Karpas-422 (cell line): Measurements from ENCODE around the gene OR56A5. TPM values are rescaled to one million over a fixed set of nuclear protein-coding genes. Genes with fewer than 3 reads are reported as not detected.

Experiments
- DNase-seq: peaks from one replicate; pipeline ENCODE4 v3.0.0-alpha.2; 2015
- H2AFZ ChIP-seq: fragments of 200-600 bp; sonication (generic); 2 replicates; pipeline ENCODE4 v1.6.1; 2014; ENCODE audit warnings: antibody characterized with exemption, low read length, mixed read lengths
- H3K27ac ChIP-seq: fragments of 200-600 bp; sonication (generic); 2 replicates; pipeline ENCODE4 v1.5.1; 2014; ENCODE audit warnings: mild to moderate bottlenecking, low read length, moderate library complexity
- H3K27me3 ChIP-seq: fragments of 200-600 bp; sonication (generic); 2 replicates; pipeline ENCODE4 v1.6.1; 2014; ENCODE audit warnings: low read length, mixed read lengths
- H3K36me3 ChIP-seq: fragments of 200-600 bp; sonication (generic); 2 replicates; pipeline ENCODE4 v1.6.1; 2014; ENCODE audit warnings: low read length, mixed read lengths; ENCODE audit not compliant: insufficient read depth
- H3K4me1 ChIP-seq: fragments of 200-600 bp; sonication (generic); 2 replicates; pipeline ENCODE4 v1.6.1; 2014; ENCODE audit warnings: mild to moderate bottlenecking, low read length, mixed read lengths
- H3K4me2 ChIP-seq: fragments of 200-600 bp; sonication (generic); 2 replicates; pipeline ENCODE4 v1.6.1; 2014; ENCODE audit warnings: low read length, low read depth, mild to moderate bottlenecking; ENCODE audit not compliant: poor library complexity, severe bottlenecking
- H3K4me3 ChIP-seq: fragments of 200-600 bp; sonication (generic); 2 replicates; pipeline ENCODE4 v1.5.1; 2014; ENCODE audit warnings: mild to moderate bottlenecking, antibody characterized with exemption, low read length, mixed read lengths
- H3K79me2 ChIP-seq: fragments of 200-600 bp; sonication (generic); 2 replicates; pipeline ENCODE4 v1.6.1; 2014; ENCODE audit warnings: mild to moderate bottlenecking, low read length, mixed read lengths
- H3K9ac ChIP-seq: fragments of 200-600 bp; sonication (generic); 2 replicates; pipeline ENCODE4 v1.6.0; 2014; ENCODE audit warnings: low read length
- H3K9me2 ChIP-seq: fragments of 200-600 bp; sonication (generic), shearing (Covaris generic); replicated peaks from 2 replicates; pipeline ENCODE4 v1.6.0; 2014; ENCODE audit warnings: mild to moderate bottlenecking, low read length, moderate library complexity; ENCODE audit not compliant: insufficient read depth
- H3K9me3 ChIP-seq: fragments of 300-700, 200-600 bp; sonication (generic); 2 replicates; pipeline ENCODE4 v1.6.1; 2014; ENCODE audit warnings: low read length, mixed read lengths
- H4K20me1 ChIP-seq: fragments of 200-600 bp; sonication (generic); 2 replicates; pipeline ENCODE4 v1.6.1; 2014; ENCODE audit warnings: mild to moderate bottlenecking, antibody characterized with exemption, low read length, low read depth; ENCODE audit not compliant: insufficient read depth
- total RNA-seq: library from RNA; depleted of rRNA; stranded (reverse); fragments of >200 nt; shearing (Covaris generic); gene quantifications from 2 replicates; pipeline ENCODE4 v1.2.3, GENCODE V29; 2014; ENCODE audit warnings: low replicate concordance

Gene OR56A5
- total RNA-seq, 1 experiment from 2014 or later = not detected

GRCh38 chr11:5930614-5931013 lies 37.7 kb downstream of the OR56A5 start:
- Histone ChIP-seq H4K20me1 (no peaks in the 10 kb centered on the region), H3K36me3 (no peaks in the 10 kb centered on the region), H3K9me3 (no peaks in the 10 kb centered on the region), H3K4me3 (no peak overlapping the region), H3K9me2 (no peaks in the 10 kb centered on the region), H3K79me2 (no peaks in the 10 kb centered on the region), H3K27ac (no peak overlapping the region), H2AFZ (no peak overlapping the region), H3K27me3 (no peaks in the 10 kb centered on the region), H3K4me1 (no peaks in the 10 kb centered on the region), H3K9ac (no peak overlapping the region), H3K4me2 (no peak overlapping the region)
- DNase-seq = no peak

- no peaks in the 10 kb centered on the region for H3K27me3 ChIP-seq
- H2AFZ ChIP-seq = no peak overlapping the region
- H3K36me3 ChIP-seq = no peaks in the 10 kb centered on the region
- H3K9me2 ChIP-seq = no peaks in the 10 kb centered on the region
- DNase-seq = no peak
- no peaks in the 10 kb centered on the region for H3K79me2 ChIP-seq
- H3K9me3 ChIP-seq = no peaks in the 10 kb centered on the region
- no peak overlapping the region for H3K4me3 ChIP-seq
- no peaks in the 10 kb centered on the region for H3K4me1 ChIP-seq
- H3K4me2 ChIP-seq = no peak overlapping the region
- H3K27ac ChIP-seq = no peak overlapping the region
- H4K20me1 ChIP-seq = no peaks in the 10 kb centered on the region
- no peak overlapping the region for H3K9ac ChIP-seq
Measured at GRCh38 chr11:5929571-5930368, 38.5 kb downstream of the OR56A5 start.

GRCh38 chr11:5928811-5929210 lies 39.5 kb downstream of the OR56A5 start:
- H3K4me3 ChIP-seq = no peak overlapping the region
- H3K36me3 ChIP-seq = no peaks in the 10 kb centered on the region
- no peak overlapping the region for H3K9ac ChIP-seq
- no peak for DNase-seq
- H3K27ac ChIP-seq = no peak overlapping the region
- H3K9me3 ChIP-seq = no peaks in the 10 kb centered on the region
- H3K9me2 ChIP-seq = no peaks in the 10 kb centered on the region
- no peaks in the 10 kb centered on the region for H3K4me1 ChIP-seq
- H3K27me3 ChIP-seq = no peaks in the 10 kb centered on the region
- no peak overlapping the region for H2AFZ ChIP-seq
- H3K4me2 ChIP-seq = no peak overlapping the region
- no peaks in the 10 kb centered on the region for H3K79me2 ChIP-seq
- H4K20me1 ChIP-seq = no peaks in the 10 kb centered on the region

GRCh38 chr11:5928271-5928670 lies 40.0 kb downstream of the OR56A5 start:
- Histone ChIP-seq H3K4me3 (no peak overlapping the region), H2AFZ (no peak overlapping the region), H3K4me2 (no peak overlapping the region), H3K9me2 (no peaks in the 10 kb centered on the region), H3K4me1 (no peaks in the 10 kb centered on the region), H3K36me3 (no peaks in the 10 kb centered on the region), H3K79me2 (no peaks in the 10 kb centered on the region), H3K9me3 (no peaks in the 10 kb centered on the region), H3K9ac (no peak overlapping the region), H4K20me1 (no peaks in the 10 kb centered on the region), H3K27ac (no peak overlapping the region), H3K27me3 (no peaks in the 10 kb centered on the region)
- no peak for DNase-seq

GRCh38 chr11:5923794-5924193 lies 44.5 kb downstream of the OR56A5 start:
- H3K4me2 ChIP-seq = no peak overlapping the region
- H3K9me2 ChIP-seq = no peaks in the 10 kb centered on the region
- H3K36me3 ChIP-seq = no peaks in the 10 kb centered on the region
- no peak overlapping the region for H3K27ac ChIP-seq
- no peaks in the 10 kb centered on the region for H3K4me1 ChIP-seq
- H3K9me3 ChIP-seq = no peaks in the 10 kb centered on the region
- no peaks in the 10 kb centered on the region for H3K79me2 ChIP-seq
- H3K27me3 ChIP-seq = no peaks in the 10 kb centered on the region
- no peak overlapping the region for H3K9ac ChIP-seq
- no peak overlapping the region for H2AFZ ChIP-seq
- H4K20me1 ChIP-seq = no peaks in the 10 kb centered on the region
- DNase-seq = no peak
- H3K4me3 ChIP-seq = no peak overlapping the region

- H3K27ac ChIP-seq = no peak overlapping the region
- no peaks in the 10 kb centered on the region for H3K9me3 ChIP-seq
- H3K4me2 ChIP-seq = no peak overlapping the region
- no peaks in the 10 kb centered on the region for H3K4me1 ChIP-seq
- H3K27me3 ChIP-seq = no peaks in the 10 kb centered on the region
- H3K9ac ChIP-seq = no peak overlapping the region
- no peaks in the 10 kb centered on the region for H4K20me1 ChIP-seq
- H3K9me2 ChIP-seq = no peaks in the 10 kb centered on the region
- H3K79me2 ChIP-seq = no peaks in the 10 kb centered on the region
- no peak for DNase-seq
- H2AFZ ChIP-seq = no peak overlapping the region
- no peaks in the 10 kb centered on the region for H3K36me3 ChIP-seq
- H3K4me3 ChIP-seq = no peak overlapping the region
Measured at GRCh38 chr11:5923427-5923776, 44.9 kb downstream of the OR56A5 start.

GRCh38 chr11:5922749-5923426 lies 45.4 kb downstream of the OR56A5 start:
- no peak for DNase-seq
- Histone ChIP-seq H3K9ac (no peak overlapping the region), H3K4me2 (no peak overlapping the region), H3K4me1 (no peaks in the 10 kb centered on the region), H3K27me3 (no peaks in the 10 kb centered on the region), H2AFZ (no peak overlapping the region), H3K9me3 (no peaks in the 10 kb centered on the region), H3K36me3 (no peaks in the 10 kb centered on the region), H3K79me2 (no peaks in the 10 kb centered on the region), H4K20me1 (no peaks in the 10 kb centered on the region), H3K4me3 (no peak overlapping the region), H3K27ac (no peak overlapping the region), H3K9me2 (no peaks in the 10 kb centered on the region)
